Activated naive CD4-positive, alpha-beta T cell (primary cell): ENCODE measurements around the gene CHSY3.

Source experiments
- DNase-seq, 4 experiments: peaks; one replicate each; lab custom pipeline; 2025; lab: John Stamatoyannopoulos, UW

The CHSY3 gene

DNA sequence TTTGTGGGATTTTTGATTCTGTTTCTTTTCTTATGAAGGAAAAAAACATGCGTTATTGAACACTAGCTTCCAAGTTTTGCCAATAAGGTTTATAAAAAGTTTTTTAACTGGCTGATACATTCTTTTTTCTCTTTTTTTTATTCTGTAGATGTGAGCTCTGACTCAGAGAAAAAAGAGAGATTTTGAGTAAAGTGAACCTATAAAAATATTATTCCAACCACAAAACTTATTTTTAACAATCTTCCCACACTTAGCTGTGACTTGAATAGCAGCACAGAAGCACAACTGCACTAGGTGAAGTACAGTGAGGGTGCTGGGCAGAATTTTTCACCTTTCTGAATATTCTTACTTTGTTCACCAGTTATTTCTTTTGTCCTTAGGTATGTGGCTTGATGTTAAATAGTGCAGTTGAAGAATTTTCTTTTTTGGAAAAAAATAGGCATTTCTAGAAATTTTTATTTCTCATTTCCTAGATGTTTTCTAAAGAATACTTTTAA is 41.6 kb downstream of the CHSY3 start:
- DNase-seq = no peak

DNA sequence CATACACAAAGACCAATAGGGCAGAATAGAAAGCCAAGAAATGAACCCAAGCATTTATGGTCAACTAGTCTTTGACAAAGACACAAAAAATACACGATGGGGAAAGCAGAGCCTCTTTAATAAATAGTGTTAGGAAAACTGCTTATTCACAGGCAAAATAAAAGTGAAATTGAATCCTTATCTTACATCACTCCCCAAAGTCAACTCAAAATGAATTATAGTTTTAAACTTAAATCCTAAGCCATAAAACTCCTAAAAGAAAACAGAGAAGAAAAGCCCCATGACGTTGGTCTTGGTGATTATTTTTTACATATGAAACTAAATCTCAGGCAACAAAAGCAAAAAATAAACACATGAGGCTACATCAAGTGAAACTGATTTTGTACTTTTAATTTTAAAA is 46.8 kb downstream of the CHSY3 start:
- DNase-seq = no peak

DNA sequence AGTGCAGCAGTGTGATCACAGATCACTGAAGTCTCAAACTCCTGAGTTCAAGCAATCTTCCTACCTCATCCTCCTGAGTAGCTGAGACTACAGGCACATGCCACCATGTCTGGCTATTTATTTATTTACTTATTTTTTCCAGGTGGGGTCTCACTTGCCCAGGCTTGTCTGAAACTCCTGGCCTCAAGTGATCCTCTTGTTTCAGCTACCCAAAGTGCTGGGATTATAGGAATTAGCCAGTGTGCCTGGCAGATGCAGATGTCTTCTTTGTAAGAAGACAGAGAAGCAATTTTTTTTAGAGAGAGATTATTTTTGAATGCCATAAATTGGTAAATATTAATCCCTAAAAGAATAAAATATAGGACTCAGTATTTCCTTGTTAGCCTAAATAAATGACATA is 54.3 kb downstream of the CHSY3 start:
- no peak for DNase-seq

DNA sequence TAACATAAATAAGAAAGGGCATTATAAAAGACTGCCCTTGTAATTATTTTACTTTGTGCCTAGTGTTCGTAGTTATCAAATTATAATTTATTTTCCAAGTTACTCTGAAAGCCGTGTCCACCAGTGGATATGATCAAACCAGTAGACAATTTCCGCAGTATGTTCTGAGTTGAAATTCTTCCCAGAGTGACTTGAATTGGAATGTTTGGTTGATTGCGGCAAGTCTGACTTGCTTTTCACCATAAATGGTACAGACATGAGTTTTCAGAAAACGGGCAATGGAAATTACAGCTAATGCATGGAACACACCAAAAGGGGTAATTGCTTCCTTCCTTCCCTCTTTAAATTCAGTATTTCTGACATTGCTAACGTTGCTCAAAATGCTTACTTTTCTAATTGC is 56.6 kb downstream of the CHSY3 start:
- no peak for DNase-seq

DNA sequence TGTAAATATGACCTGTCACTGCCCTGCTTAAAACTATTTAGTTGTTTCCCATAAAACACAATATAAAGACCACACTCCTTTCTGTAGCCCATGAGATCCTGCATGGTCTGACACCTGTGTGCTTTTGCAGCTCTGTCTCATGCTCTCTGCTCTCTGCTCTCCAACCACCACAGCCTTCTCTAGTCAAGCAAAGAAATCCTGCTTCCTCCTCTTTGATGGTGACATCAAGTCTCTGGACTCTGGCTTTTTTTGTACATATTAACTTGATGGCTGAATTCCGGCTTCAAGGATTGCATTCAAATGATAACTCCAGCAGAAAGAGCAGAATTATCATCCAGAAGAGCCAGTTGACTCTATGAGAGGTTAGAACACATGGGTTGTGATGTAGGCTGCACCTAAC is 58.2 kb downstream of the CHSY3 start:
- DNase-seq = no peak

DNA sequence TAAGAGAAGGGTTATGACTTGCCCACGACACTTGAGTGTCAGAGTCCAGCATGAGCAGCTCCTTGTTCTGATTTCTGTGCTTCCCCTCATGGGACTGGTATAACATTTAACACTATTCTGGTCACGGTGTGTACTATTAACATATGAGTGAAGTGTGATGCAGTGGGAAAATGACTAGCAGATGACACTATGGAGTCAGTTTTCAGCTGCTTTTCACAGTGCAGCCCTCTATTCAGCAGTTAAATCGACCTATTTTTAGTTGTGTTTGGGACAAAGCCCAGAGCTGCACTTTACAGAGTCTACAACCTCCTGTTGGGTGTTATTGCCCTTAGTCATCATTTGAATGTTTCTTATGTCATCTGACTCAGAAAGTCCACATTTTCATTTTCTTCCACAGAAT is 59.1 kb downstream of the CHSY3 start:
- DNase-seq = no peak

DNA sequence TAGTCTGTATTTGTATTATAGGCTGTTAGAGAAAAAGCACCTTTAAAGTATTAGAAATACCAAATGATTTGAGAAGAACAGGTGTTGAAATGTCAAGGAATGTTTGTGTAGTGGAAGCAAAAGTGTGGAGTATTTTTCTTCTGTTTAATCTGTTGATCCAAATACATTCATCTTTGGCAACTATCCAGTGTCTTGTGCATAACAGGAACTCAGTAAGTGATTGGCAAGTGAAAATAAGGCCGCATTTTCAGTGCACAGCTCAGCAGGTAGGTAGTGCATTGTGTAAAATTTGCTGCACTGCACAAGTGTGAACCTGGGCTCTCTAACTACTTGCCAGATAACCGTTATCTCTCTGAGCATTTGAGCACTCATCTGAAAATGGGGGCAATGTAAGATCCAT is 61.8 kb downstream of the CHSY3 start:
- DNase-seq = no peak

DNA sequence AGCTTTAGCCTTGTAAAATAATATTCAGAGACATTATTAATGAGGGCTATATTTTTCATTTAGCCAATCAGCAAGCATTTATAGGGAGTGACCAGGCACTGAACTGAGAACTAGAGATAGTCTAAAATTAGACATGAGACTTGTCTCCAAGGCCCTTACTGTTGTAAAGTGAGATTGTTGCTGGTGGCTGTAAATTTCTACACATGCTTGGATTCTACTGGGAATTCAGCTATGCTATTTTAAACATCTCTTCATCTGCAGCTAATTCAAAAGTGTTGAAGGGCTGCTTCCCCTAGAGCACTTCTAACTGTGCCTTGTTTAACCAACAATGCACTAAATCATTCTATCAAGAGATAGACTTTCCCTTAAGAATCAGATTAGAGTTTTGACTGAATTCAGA is 67.4 kb downstream of the CHSY3 start:
- no peak for DNase-seq

DNA sequence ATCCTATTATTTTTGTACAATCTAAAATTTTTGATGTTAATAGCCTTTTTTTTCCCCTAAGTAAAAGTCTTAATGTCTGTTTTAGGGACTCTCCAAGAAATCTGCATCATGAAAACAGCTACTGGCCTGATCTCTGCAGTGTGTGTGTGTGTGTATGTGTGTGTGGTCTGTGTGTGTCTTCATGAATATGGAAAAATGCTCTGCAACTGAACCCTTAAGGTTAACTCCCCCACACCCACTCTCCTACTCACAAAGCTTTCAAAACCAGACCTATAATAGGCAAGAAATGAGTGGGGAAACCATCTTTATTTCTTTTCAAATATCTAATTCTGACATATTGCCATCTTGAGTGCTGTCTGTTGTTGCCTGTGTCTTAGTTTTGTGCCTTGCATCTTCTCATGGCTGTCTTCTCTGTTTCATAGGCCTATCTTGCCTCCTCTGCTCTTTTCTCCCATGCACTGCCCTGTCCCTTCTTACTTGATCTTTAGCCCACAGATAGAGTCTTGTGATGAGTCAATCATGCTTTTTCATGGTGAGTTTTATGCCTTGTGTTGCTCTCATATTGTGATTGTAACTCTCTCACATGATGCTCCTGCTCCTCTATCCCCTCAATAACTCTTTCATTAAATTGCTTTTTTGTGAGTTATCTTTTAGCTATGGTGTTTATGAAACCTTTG is 68.3 kb downstream of the CHSY3 start:
- DNase-seq = no peak

DNA sequence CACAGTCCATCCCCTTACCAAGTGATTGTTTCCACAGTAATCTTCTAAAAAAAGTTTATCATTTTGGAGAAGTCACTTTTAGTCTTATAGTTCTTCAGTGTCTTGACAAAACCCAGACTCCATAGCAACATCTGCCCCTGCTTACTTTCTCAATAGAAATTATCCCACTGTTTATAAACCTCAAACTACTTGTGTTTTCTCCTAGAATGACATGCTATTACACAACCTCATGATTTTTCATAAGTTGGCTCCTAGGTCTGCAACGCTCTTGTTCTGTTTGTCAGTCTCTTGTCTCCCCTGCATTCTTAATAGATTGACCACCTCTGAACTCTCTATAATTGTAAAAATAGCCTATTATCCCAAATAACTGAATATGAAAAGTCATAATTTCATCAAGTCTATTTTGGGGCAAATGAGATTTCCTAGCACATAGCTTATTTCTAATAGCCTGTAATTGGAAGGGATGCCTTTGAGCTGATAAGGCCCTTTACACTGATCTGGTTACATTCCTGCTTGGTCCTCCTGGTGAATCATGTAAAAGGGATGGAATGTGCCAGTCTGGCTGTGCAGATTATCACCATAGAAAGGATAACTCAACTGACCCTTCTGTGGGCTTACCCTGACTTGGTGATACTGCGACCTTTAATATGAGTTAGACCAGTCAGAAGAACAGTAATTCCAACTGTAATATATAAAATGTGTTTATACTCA is 69.6 kb downstream of the CHSY3 start:
- no peak for DNase-seq

DNA sequence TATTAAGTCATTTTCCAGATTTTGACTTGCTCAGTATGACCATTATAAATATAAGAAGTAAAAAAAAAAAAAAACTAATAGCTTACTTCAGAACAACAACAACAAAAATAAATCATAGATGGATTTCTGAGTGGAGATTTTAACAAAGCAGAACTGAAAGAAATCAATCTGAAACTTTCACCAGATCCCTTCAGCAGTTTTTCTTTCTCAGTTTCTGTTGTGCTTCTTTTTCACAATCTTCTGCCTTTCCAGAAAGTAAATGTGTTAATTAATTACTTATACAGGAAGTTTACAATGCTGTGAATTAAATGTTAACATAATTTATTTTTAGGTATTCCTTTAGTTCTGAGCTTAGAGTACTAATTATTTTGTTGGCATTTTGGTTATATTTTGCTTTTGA is 73.5 kb downstream of the CHSY3 start:
- no peak for DNase-seq

DNA sequence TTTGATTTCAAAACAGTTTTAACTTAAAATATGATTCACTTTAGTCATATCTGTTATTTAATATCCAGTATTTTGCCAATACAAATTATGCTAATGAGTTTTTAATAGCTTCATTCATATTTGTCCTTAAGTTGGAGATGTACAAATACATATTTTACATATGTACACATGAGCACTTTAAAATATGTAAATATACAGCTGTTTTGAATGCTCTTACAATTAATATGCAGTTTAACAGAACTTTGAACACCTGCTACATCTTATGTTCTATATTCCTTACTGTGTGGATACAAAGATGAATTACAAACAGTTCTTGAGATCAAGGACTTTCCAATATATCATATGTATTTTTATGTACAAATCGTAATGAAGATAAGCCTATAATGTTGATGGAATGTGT is 74.0 kb downstream of the CHSY3 start:
- no peak for DNase-seq

DNA sequence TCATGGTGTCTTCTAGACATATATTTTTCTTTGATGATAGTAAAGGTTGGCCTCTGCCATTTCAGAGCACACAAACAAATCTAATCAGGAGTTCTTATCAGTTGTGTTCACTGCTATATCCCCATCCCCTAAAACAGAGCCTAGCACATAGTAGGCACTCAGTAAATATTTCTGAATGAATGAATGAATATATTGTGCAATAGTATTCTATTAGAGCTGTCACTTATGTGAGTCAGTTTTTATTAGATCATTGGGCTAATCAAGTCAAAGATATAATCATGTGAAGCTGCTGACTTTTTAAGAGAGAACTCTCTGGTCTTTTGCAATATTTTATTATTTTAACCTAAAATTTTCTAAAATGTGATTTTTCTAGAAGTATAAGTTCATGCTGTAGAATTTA is 84.2 kb downstream of the CHSY3 start:
- DNase-seq = no peak

DNA sequence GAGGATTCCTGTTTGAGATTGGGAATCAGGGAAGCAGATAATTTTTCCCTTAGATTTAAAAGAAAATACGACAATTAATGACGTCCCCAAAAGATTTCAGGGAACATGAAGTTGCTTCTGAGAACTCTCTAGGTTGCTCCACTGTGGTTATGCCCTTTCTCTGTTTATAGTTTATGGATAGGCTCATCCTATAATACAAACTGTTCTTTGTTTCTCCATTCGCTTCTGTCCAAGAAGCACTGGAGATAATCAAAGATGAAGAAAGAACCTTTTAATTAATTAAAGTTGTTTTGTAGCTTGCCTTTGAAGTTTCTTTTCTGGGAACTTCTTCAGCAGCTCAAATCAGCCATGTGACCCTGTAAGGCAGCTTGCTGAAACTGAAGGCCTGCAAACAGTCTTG is 87.5 kb downstream of the CHSY3 start:
- no peak for DNase-seq

DNA sequence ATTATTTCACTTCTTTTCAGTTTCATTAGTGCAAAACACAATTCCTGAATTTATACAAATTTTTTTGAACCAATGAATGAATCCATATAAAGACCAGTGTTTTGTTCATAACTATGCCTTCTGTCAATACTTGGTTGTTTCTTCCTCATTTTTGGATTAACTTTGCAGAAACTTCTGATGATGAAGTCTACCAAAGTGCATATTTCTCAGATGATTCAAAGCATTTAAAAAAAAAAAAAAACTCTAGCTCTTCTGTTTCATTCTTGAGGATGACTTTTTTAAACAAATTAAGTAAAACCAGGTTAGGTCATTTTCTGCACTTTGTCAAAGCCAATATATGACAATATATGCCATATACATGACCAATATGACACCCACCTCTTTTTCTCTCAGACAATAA is 92.6 kb downstream of the CHSY3 start:
- DNase-seq = no peak

DNA sequence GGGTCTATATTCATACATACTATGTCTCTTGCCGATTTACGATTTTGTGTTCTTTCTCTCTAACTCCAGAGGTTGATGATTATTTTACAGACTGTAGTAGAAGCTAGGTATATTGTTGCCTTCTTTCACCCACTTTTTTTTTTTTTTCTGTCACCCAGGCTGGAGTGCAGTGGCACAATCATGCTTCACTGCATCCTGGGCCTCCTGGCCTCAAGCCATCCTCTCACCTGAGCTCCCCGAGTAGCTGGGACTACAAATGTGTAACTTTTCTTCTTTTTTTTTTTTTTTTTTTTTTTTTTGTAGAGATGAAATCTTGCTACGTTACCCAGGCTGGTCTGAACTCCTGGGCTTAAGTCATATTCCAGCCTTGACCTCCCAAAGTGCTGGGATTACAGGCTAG is 96.2 kb downstream of the CHSY3 start:
- no peak for DNase-seq

DNA sequence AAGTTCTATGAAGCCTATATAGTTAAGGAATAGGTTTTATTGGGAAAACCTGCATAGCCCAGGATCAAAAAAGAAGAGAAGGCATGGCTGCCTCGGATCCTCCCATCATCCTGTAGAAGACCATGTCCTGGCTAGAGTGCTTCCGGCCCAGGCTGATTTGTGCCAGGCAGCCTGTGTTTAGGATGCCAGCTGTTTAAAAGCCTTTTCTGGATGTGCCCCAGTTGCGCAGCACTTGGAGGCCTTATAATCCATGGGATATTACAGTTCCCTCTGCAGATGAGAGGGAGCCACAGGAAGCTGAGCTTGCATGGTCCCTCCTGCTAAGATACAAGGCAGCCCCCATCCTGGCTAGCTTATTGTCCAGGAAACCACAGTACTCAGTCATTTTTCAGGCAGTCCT is 97.9 kb downstream of the CHSY3 start:
- no peak for DNase-seq

DNA sequence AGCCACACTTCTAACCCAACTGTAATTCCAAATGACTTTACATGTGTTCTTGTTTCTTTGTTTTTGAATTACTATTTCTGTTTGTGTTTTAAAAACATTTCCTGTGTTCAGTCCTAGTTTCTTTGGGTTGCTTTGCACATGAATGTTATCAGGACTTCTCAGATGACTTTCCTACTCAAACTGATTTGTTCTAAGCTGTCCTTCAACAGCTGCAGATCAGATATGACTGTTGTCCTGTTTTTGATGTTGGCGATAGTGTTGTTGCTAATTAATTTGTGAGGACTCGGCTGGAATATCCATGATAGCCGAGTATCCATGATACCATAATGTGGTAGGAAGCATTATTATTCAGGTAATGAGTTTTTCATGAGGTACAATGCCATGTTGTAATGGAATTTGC is 98.6 kb downstream of the CHSY3 start:
- no peak for DNase-seq

DNA sequence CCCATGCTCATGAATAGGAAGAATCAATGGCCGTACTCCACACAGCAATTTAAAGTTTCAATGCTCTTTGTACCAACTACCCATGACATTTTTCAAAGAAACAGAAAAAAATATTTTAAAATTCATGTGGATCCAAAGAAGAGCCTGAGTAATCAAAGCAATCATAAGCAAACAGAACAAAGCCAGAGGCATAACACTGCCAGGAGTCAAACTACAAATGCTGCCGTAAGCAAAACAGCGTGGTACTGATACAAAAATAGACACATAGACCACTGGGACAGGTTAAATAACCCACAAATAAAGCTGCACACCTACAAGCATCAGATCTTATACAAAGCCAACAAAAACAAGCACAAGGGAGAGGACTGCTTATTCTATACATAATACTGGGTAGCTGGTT is 107.7 kb downstream of the CHSY3 start:
- no peak for DNase-seq

DNA sequence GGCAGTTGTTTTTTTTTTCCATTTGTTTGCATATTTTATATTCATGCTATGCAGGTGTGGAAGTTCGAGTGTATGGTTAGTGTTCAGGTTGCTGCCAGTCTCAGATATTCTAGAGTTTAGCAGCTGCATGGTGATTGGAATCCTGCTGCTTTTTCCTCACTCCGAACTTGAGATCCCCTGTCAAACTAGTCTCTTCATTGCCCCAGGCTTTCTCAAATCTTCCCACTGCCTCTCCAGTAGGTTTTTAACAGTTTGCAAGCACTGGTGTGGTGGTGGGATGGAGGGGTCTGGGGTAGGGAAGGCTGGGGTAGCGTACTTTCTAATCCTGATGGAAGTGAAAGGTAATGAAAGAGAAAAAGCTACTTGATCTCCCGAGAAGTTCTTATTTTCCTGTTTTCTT is 112.9 kb downstream of the CHSY3 start:
- no peak for DNase-seq

DNA sequence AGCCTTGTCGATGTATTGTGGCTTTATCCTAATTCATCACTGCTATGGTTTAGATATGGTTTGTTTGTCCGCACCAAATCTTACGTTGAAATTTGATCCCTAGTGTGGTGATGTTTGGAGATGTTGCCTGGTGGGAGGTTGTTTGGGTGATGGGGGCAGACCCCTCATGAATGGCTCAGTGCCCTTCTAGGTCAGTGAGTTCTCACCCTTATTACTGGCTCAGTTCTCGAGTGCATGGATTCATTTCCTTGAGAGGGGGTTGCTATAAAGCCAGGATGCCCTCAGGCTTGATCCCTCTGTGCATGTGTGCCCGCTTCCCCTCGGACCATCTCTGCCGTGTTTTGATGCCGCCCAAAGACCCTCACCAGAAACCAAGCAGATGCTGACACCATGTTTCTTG is 114.4 kb downstream of the CHSY3 start:
- DNase-seq = no peak

DNA sequence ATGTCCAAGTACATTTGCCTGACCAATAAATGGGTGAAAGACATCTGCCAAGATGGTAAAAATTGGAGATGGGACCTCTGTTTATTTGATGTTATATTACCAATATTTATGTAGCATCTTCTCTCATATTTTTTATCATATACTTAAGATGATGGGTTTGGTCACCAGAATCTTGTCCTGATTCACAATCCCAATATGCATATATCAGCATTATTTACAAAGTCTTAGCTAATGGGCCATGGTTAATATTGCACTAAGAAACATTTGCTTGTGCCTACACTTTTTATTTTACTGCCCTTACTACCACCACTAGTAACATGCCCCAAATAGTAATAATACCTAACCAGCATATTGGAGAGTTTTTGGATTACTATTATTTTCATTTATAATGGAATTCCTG is 116.7 kb downstream of the CHSY3 start:
- no peak for DNase-seq

DNA sequence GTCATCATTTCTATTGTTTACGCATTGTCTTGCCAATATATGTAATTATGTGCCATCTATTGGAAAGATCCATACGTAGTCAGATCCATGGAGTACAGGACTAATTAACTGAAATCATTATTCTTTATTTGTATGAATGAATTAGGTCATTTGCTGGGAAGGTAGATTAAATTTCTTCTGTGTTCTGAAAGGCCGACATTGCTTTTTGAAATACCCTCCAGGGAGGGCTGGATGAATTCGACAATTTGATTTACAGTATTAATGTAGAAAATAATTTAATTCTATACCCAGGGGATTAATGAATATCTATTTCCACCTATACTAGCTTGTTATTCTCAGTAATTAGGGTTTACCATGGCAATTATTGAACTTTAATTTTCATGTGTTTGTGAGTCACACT is 117.6 kb downstream of the CHSY3 start:
- DNase-seq = no peak

DNA sequence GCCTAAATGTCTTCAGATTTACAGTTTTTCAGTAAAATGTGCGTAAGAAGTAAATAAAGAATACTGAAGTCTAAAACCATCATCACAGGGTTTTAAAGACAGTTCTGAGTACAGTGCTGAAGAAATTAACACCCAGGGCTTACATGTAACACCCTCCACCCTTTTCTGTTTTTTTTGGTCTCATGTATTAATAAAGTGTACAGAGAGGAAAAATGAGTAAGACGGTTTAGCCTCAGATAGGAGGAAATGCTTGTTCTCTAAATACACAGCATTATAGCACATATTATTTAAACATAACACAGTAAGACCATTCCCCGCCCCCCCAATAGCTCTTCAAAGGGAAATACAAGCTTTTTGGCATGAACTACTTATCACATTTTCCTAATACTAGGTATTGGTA is 119.3 kb downstream of the CHSY3 start:
- DNase-seq = no peak
